Activated T-cell treated with anti-CD3 and anti-CD28 coated beads for 1 hour (primary cell): ENCODE data around the gene CSGALNACT2.

ENCODE experiments used
- DNase-seq: peaks from one replicate; pipeline ENCODE4 v3.0.0-alpha.2; 2020; ENCODE audit warnings: low read depth

The CSGALNACT2 gene

DNA sequence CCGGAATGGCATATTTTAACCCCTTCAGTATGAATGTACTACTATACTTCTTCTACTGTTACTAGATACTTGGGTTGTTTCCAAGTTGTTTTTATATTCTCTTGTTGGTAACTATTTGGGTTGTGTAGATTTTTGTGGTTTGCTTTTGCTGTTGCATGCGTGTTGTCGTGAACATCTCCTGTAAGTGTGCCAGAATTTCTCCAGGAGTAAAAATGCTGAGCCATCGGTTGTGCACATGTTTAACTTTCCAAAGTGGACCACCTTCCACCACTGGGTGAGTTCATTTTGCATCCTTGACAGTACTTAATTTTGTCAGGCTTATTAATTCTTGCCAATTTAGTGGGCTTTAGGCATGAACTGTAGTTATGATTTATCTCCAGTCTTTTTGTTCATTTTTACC, 47.9 kb downstream of the CSGALNACT2 start:
- no peak for DNase-seq

DNA sequence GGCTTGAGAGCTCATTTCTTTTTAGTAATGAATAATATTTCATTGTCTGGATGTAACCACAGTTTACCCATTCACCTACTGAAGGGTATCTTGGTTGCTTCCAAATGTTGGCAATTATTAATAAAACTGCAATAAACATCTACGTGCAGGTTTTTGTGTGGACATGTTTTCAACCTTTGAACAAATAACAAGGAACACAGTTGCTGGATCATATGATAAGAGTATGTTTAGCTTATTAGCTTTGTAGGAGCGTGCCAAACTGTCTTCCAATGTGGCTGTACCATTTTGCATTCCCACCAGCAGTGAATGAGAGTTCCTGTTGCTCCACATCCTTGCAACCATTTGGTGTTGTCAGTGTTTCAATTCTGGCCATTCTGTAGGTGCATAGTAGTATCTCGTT, 49.0 kb downstream of the CSGALNACT2 start:
- no peak for DNase-seq

DNA sequence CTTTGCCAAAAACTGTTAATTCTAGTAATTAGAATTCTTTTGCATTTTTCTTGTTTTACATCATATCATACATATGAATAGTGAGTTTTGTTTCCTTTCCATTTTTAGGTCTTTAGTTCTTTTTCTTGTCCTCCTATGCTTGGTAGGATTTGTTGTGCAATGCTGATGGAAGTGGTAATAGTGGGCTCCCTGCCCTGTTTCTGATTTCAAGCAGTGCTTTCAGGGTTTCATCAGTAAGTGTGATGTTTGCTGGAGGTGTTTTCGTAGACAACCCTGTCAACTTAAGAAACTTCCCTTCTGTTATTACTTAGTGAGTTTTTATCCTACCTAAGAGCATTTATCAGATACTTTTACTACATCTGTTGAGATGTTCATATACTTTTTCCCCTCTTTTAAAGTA, 50.5 kb downstream of the CSGALNACT2 start:
- DNase-seq = no peak

DNA sequence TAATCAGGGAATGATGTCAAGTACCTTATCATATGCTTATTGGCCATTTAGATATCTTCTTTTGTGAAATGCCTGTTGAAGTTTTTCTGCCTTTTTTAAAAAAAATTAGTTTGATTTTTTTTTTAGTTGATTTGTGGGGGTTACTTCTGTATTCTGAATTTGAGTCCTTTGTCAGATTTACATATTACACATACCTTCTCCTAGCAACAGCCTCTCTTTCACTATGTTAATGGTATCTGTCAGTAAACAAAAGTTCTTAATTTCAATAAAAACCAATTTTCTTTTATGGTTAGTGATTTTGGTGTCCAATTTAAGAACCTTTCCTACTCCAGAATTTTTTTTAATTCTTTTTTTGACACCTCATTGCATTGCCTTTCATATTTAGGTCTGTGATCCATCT, 52.0 kb downstream of the CSGALNACT2 start:
- DNase-seq = no peak

DNA sequence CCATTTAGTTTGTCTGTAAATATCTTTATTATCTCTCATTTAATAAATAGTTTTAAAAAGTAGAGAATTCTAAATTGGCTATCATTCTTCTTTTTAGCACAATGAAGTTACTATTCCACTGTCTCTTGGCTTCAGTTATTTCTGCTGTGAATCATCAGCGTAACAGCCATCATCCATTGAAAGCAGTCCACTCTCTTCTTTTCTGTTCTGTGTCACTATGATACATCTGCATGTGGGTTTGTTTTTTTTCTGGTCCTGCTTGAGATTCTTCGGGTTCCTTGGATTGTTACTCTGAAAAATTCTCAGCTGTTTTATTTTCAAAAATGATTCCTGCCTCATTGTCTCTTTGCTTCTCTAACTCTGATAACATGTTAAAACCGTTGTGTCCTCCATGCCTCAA, 52.5 kb downstream of the CSGALNACT2 start:
- no peak for DNase-seq

DNA sequence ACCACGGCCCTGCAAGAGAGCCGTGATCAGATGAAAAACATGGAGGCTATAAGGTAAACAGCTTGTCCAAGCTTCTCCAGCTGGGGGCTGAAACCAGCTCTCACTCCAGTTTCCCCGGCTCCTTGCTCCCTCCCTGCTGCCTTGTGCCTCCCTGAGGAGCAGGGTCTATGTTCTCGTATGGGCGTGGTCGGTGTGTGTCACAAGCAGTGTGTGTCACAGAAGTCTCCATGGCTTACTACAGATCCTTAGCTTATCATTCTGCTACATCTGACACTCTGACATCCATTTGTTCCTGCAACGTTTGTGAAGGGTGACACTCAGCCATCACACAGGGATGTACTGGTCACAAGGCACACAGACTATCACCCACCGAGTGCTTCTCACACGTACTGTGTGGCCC, 54.6 kb downstream of the CSGALNACT2 start:
- DNase-seq = no peak

DNA sequence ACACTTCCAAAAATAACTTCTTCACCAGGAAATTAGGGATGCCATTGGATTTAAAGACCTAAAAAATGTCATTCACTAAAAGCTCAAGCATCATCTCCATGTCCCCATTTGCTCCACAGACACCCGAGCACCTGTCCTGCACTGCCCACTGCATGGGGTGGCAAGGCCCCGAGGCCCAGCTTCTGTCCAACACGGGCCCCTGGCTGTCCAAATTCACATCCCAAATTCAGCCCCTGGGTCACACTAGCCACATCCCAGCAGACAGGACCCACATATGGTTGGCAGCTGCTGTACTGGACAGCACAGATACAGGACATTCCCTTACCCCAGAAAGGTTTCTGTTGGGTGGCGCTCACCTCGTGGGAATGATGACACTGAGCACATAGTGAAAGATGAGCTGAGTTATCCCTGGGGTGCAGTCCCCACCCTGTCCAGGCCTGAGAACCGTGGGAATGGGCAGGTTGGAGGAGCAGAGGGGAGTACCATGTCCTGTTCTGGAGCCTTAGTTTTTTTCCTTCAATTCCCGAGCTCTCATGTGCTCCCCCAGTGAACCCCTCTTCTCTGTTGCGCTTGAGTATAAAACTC, 55.3 kb downstream of the CSGALNACT2 start:
- DNase-seq = no peak

DNA sequence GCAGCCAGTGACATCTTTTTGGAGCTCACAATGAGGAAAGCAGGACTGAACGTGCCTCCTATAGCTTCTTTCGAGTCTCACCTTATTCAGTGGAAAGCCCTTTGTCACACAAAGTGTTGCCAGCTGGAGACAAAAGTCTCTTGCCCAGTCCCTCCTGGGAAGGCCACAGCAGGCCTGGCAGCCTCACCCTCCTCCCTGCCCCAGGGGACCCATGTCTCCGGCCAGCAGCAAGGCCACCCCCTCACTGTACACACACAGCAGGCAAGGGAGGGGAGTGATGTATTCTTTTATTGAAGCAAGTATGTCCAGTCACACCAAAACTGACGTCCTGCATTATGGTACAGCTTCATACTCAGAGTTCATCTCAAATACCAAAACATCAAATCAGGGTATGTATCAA, 56.0 kb downstream of the CSGALNACT2 start:
- DNase-seq = no peak

DNA sequence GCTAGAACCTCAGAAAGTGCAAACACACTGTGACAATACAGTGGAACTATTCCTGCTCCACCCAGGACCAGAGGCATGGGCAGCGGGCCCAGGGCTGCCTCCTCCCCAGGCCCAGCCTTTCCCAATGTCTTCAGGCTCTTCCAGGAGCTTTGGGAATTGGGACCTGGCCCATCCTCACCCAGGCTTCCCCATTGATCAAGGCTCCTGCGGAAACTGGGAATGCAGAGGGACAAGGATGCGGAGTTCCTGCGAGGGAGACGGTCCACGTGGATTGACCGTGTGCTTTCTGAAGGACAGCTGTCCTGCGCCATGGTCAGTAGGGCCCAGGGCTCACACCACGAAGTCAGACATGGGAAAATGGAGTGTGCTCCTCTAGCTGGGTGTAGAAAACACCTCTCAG, 56.6 kb downstream of the CSGALNACT2 start:
- DNase-seq = no peak

DNA sequence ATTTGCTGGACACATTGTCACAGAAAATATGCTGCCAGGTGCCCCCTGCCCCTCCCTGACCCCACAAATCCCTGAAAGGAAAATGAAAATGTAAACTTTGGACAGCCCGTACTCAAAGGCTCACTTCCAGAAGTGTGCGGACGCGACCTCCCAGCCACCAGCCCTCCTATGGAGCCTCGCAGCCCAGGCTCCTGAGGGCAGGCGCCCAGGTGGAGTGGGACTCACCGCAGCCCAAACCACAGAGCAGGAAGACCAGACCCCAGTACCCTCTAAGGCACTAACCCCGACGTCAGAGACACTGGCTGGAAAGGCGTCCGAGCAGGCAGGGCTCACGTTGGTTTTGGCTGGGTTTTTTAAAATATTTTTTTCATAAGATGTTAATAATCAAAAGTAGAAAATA, 57.3 kb downstream of the CSGALNACT2 start:
- DNase-seq = no peak

DNA sequence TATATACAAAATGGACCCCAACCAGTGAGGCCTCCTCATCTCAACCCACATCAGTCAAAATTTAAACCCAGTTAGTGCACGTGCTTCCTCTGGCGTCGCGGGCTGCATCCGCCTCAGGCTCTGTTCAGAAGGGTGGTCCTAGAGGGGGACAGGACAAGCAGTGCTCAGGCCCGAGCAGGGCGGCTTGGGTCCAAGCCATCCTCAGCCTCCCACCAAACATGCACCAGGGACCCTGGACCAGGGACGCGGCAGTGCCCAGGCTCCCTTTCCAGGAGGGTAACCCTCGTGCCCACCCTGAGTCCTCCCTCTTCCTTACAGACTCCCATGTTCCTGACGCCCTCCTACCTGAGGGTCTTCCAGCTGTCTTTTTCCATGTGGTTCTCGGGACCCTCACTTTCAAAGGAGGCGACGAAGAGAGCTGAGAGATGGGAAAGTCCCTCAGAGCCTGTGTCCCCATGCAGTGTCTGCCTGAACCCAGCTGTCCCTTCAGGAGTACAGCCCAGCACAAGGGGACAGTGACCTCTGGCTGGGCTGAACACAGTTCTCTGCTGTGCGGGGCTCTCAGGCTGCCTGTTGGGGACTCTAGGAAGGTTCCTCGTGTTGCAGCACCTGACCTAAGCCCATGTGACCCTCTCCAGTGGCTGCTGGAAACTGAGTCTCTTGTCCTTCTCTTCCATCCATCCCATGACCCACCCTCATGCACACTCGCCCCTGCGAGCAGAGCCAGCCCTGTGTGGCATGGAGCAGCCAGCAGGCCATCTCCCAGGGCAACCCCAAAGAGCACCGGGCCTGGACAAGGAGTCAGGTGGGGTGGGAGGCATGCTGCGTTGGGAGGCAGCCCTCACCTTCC, 58.1 kb downstream of the CSGALNACT2 start:
- DNase-seq = no peak

DNA sequence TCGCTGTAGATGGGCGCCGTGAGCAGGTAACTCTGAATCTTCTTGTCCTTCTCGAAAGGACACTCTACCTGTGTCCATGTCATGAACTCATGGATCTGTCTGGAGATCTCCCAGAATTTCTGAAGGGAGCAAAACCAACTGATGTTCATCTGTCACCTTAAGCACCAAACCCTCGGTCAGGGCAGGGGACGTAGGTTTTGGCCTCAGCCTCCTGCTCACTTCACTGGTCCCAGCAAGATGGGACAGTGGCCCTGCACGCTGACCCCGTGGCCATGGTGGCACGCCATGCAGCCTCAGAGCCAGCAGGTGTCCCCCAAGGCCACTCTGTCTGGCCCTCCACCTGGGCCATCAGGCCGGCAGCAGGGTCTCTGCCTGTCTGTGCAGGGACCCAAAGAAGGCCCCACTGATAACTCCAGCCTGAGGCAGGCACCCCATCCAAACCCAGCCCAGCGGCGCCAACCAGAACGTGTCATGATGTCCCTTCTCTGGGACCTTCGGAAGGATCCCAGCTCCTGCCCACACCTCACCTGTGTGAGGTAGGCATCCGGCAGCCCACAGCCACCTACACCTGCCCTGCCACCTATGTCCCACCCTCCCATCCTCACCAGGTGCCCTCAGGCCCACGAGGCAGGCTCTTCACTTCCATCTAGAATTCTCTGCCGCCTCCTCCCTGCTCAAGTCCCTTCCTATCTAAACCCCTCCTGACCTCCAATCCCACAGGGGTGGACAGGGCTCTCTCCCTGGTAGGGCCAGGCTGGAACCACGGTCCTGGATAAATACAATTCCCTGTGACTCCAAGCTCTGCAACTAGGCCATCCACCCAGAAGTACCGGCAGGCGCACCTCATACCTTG, 59.0 kb downstream of the CSGALNACT2 start:
- DNase-seq = no peak

DNA sequence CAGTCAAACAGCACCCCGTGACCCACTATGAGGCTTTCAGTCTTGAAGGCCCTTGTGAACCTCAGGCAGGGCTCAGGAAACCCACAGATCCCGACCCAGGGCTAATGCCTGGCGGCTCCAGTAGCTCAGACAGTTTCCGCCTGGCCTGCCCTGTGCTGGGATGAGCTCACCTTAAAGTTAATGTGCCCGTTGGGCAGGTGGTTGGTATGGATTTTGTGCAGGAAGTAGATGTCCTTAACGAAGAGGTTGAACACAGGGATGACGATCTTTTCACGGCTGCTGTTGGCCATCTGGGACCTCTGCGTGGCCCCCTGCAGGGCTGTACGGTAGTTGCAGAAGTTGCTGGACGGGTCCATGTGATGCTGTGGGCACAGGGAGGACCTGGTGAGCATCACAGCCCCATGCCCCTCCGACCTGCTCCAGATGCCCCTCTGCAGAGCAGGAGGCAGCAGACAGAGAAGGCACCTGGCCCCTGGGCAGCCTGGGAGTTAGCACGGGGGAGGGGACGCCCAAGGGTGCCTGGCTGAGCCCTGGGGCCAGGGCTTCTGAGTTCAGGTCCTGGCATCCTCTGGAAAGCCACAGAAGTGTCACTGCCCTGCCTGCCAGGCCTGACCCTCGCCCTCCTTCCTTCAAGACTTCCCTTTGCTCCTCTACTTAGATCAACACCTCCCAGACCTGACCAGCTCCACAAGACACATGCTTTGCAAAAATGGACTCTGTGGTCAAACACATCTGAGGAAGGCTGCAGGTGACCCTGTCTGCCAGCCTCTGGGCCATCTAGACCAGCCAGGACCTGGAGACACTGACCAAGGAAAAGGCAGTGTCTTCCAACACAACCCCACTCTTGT, 59.8 kb downstream of the CSGALNACT2 start:
- DNase-seq = no peak

DNA sequence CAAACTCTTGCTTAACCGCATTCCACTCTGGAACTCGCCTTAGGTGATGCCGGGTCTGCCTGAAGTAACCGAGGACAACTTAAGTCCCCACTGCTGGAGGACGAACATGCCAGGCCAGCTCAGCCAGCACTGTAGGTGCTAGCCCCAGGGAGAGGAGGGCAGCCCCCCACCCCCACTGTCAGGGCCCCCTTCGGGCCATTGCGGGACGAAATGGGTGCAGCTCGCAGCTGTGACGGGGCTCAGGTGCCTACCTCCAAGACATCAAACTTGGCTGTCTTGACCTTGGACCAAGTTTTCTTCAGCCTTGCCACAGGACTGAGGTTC, 60.4 kb downstream of the CSGALNACT2 start:
- no peak for DNase-seq

DNA sequence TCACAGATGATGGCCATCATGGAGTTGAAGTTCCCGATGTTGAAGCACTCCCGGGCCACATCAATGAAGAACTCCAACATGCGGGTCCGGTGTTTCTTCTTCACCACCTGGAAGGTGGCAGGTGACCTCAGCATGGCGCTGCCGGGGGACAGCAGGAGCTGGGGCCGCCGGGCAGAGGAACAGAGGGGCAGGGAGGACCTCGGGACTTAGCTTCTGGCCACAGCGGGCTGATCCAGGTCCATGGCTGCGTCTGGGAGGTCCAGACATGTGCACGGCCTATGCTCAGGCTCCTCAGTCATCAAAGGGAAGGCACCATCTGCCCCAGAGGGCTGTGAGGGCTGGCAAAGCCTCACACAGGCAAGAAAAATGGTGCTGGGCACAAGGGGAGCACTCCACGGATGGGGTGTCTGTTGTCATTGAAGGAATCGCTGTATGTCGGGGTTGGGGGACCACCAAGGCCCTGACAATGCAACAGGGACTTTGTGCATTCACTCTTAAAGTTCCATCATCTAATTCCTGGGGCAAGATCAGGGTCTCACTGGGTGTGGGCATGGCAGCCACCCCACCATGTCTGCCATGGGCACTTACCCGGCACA, 60.9 kb downstream of the CSGALNACT2 start:
- no peak for DNase-seq

DNA sequence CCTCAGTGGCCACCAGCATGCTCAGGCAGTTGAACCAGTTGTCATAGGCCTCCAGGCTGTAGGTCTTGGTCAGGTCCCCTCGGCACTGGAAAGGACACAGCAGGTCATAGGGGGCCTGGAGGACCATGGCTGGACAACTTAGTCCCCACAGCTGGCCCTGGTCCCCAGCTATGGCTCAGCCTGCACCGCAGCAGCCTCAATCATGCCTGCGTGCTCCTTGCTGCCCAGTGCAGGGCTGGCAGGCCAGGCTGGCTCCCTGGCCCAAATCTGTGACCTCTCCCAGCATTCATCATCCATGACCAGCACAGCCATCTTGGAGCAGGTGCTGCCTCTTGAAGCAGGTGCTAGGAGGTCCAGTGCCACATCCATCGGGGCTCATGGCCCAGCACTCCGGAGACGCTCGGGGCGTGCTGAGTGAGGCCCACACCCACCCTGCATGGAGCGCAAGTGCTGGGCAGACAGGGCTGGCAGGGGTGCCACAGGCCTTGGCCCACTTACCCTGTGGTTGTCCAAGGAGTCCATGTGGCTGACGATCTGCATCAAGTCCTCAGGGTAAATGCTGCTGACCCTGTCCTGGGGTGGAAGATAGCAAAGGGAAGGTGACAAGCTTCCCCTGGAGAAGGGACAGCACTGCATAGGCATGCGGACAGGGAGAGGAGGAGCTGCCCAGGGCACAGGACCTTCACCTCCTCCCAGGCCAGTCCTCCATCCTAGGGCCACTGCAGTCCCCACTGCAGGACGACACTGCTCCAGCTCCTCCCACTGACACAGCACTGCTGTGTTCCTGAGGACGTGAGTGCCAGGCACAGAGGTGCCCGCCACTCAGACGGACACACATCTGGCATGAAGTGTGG, 61.7 kb downstream of the CSGALNACT2 start:
- no peak for DNase-seq

DNA sequence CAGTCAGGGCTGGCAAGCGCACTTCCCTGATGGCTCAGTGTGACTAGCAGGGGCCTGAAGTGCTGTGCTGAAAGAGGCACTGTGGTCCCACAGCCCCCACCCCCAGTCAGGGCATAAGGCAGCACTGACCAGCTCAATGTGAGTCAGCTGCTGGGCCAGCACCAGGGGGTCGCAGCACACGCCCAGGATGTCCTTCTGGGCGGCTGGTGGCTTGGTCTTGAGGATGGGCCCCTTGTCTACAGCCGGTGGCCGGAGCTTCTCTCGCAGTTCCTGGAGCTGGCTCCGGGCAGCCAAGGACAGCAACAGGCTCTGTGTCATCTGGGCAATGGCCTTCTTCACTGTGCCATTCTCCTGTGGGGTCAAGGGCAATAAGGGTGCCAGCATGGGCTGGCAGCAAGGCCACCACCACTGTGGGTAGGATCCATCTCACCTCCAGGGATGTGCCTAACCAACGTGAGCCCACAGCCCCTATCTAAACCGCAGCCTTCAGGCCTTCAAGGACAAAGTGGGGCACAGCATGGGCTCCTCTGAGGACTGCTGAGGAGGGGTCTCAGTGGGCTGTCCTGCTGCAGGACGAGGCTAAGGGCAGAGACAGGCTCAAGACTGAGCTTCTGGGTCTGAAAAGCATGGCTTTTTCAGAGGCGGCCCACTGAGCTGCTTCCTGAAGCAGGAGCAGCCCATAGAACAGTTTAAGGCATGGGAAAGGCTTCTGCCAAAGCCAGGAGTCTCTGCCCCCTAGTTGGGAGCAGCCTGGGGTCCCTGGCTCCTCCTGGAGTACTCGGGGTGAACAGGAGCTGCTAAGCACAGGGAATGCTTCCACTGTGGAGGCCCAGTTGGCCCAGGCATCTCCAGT, 62.5 kb downstream of the CSGALNACT2 start:
- DNase-seq = no peak

DNA sequence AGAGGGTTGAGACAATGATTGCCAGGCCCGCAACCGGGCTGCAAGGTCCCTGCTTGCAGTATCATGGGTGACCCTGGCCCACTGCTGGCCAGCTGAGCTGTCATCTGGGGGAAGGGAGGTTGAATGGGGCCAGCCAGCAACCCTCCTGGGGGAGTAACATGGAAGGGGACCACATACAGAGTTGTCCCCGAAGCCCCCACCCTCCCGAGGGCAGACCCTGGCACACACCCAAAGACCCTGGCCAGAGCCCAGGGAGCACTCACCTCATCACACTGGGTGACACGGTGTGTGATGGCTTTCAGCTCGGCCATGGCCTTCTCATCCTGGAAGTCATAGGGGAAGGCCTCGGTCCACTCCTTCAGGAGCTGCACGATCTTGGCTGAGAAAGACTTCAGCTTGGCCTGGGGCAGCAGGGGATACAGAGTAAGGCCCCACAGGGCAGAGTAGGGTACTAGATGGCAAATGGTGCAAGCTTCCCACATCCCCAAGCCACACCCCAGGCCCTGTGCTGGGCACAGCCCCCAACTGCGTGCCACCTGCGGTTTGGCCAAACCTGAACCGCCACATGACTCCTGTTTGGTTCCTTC, 63.4 kb downstream of the CSGALNACT2 start:
- no peak for DNase-seq

DNA sequence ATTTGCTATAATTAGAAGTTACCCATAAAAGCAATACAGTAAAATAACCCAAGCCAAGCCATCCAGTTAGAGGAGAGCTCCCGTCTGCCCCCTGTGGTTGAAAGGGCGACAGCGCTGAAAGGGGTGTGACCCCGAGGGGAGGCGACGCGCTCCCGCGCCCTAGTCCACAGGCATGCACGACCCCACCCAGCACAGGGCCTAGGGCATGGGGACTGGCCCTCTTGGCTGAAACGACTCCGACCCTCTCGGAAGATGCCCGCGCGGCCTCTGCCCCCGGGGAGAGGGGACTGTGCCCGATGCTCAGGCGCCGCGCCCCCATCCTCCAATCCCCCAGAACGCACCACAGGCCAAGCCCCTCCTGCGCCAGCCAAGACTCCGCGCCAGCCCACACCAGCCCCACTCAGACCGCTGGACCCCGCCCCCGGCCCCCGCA, 64.0 kb downstream of the CSGALNACT2 start:
- DNase-seq = peak; percentile 47
